Right lobe of liver (tissue), 4 donors: Measurements from ENCODE around the gene PRKACA.

ENCODE experiments used
- CTCF ChIP-seq, 4 donors: fragments of 200-600 bp in 3 of 4; fragments of 450-650 bp in 1 of 4; IDR thresholded peaks; one replicate each; pipeline versions ENCODE4 v1.5.1 to v1.8.0; 2016 to 2022; ENCODE audit warnings: antibody characterized with exemption in 4 of 4, mild to moderate bottlenecking in 2 of 4
- POLR2A ChIP-seq: fragments of 450-650 bp; IDR thresholded peaks from one replicate; pipeline ENCODE4 v1.6.1; 2017; ENCODE audit warnings: antibody characterized with exemption, mild to moderate bottlenecking
- donor health status: DM: no; HTN: no; CAD: no.
- donor health status: DM: no; HTN: no; CAD: no.
- donor health status: DM: no; HTN: yes; CAD: no.

GRCh38 chr19:14156122-14156521, 38.6 kb upstream of the PRKACA start:
- no peak for TF ChIP-seq CTCF (IDR thresholded peaks at IDR 0.05)
- TF ChIP-seq POLR2A: no peak
